ENCODE measurements around the gene FPR3. TPM values are rescaled to one million over a fixed set of nuclear protein-coding genes. Genes with fewer than 3 reads are reported as not detected.

The FPR3 gene
- total and polyA plus RNA-seq, 2 donors (not counting 1 experiment from before 2014, with no cell fraction given) = not detected

DNA sequence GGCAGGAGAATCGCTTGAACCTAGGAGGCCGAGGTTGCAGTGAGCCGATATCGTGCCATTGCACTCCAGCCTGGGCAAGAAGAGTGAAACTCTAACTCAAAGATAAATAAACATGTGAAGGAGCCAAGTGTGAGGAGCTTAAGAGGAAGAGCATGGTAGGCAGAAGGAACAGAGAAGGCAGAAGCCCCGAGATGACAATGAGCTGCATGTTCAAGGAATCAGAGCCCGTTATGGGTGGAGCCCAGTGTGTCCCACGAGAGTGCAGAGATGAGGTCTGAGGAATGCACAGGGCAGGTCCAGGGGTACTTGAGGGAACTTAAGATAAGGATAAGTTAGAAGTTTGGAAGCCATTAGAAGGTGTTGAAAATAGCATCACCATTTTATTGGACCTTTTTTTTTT is 33.3 kb upstream of the FPR3 start:
- Histone ChIP-seq H3K27me3 (ENCODE audit: control insufficient read depth, insufficient read depth, low read length) (no peaks in the 10 kb centered on the region), H3K4me2 (ENCODE audit: extremely low read depth, insufficient read depth, low read length) (no peak overlapping the region), H3K4me1 (ENCODE audit: control insufficient read depth, extremely low read depth, insufficient read depth, low read length) (no peaks in the 10 kb centered on the region), H3K36me3 (ENCODE audit: control insufficient read depth, insufficient read depth, low read length) (no peaks in the 10 kb centered on the region), H3K9ac (ENCODE audit: insufficient read depth, low read length) (no peak overlapping the region), H3K4me3 (replicated peaks in 1 of 4; ENCODE audit: control extremely low read depth in 1 of 4, insufficient read depth in 1 of 4, low read depth in 3 of 4, low read length in 4 of 4) (no peak overlapping the region), H4K20me1 (ENCODE audit: control insufficient read depth, extremely low read depth, insufficient read depth, low read length) (no peaks in the 10 kb centered on the region), H2AFZ (ENCODE audit: low read length) (no peak overlapping the region), H3K9me3 (ENCODE audit: control insufficient read depth, insufficient read depth, low read depth, low read length) (no peaks in the 10 kb centered on the region), H3K27ac (ENCODE audit: insufficient read depth, low read length) (no peak overlapping the region), H3K79me2 (ENCODE audit: control insufficient read depth, insufficient read depth, low read length) (no peaks in the 10 kb centered on the region)
- no peak for DNase-seq (ENCODE audit: low read depth in 2 of 2)
- TF ChIP-seq, protein P1, sequence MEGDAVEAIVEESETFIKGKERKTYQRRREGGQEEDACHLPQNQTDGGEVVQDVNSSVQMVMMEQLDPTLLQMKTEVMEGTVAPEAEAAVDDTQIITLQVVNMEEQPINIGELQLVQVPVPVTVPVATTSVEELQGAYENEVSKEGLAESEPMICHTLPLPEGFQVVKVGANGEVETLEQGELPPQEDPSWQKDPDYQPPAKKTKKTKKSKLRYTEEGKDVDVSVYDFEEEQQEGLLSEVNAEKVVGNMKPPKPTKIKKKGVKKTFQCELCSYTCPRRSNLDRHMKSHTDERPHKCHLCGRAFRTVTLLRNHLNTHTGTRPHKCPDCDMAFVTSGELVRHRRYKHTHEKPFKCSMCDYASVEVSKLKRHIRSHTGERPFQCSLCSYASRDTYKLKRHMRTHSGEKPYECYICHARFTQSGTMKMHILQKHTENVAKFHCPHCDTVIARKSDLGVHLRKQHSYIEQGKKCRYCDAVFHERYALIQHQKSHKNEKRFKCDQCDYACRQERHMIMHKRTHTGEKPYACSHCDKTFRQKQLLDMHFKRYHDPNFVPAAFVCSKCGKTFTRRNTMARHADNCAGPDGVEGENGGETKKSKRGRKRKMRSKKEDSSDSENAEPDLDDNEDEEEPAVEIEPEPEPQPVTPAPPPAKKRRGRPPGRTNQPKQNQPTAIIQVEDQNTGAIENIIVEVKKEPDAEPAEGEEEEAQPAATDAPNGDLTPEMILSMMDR (conservative IDR thresholded peaks at IDR 0.05 in 1 of 2, IDR thresholded peaks at IDR 0.05 in 1 of 2; ENCODE audit: low read depth in 1 of 2, low read length in 2 of 2) = no peak
- no peak for TF ChIP-seq EZH2 (IDR thresholded peaks at IDR 0.05; ENCODE audit: low read length, missing control alignments)

DNA sequence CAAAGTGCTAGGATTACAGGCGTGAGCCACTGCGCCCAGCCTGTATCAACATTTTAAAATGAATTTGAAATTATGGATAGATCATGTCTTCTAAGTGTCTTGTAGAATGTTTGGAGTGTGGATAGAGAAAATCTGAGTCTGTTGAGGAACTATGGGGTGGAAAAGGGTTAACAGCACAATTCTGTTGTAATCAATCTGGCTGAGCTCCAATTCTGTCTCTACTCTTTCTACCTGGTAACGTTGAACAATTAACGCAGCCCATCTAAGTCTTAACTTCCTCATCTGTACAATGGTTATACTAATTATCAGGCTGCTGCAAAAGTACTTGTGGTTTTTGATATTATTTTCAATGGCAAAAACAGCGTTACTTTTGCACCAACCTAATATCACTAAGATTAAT is 29.9 kb upstream of the FPR3 start:
- no peaks in the 10 kb centered on the region for H3K9me3 ChIP-seq (ENCODE audit: control insufficient read depth, insufficient read depth, low read depth, low read length)
- no peaks in the 10 kb centered on the region for H3K79me2 ChIP-seq (ENCODE audit: control insufficient read depth, insufficient read depth, low read length)
- H3K27ac ChIP-seq (ENCODE audit: insufficient read depth, low read length) = no peak overlapping the region
- no peak for TF ChIP-seq EZH2 (IDR thresholded peaks at IDR 0.05; ENCODE audit: low read length, missing control alignments)
- TF ChIP-seq, protein P1 (conservative IDR thresholded peaks at IDR 0.05 in 1 of 2, IDR thresholded peaks at IDR 0.05 in 1 of 2; ENCODE audit: low read depth in 1 of 2, low read length in 2 of 2) = no peak
- DNase-seq (ENCODE audit: low read depth in 2 of 2) = no peak
- H3K4me1 ChIP-seq (ENCODE audit: control insufficient read depth, extremely low read depth, insufficient read depth, low read length) = no peaks in the 10 kb centered on the region
- H2AFZ ChIP-seq (ENCODE audit: low read length) = no peak overlapping the region
- H3K4me3 ChIP-seq (replicated peaks in 1 of 4; ENCODE audit: control extremely low read depth in 1 of 4, insufficient read depth in 1 of 4, low read depth in 3 of 4, low read length in 4 of 4) = no peak overlapping the region
- no peaks in the 10 kb centered on the region for H4K20me1 ChIP-seq (ENCODE audit: control insufficient read depth, extremely low read depth, insufficient read depth, low read length)
- no peak overlapping the region for H3K9ac ChIP-seq (ENCODE audit: insufficient read depth, low read length)
- H3K27me3 ChIP-seq (ENCODE audit: control insufficient read depth, insufficient read depth, low read length) = no peaks in the 10 kb centered on the region
- H3K36me3 ChIP-seq (ENCODE audit: control insufficient read depth, insufficient read depth, low read length) = no peaks in the 10 kb centered on the region
- H3K4me2 ChIP-seq (ENCODE audit: extremely low read depth, insufficient read depth, low read length) = no peak overlapping the region

DNA sequence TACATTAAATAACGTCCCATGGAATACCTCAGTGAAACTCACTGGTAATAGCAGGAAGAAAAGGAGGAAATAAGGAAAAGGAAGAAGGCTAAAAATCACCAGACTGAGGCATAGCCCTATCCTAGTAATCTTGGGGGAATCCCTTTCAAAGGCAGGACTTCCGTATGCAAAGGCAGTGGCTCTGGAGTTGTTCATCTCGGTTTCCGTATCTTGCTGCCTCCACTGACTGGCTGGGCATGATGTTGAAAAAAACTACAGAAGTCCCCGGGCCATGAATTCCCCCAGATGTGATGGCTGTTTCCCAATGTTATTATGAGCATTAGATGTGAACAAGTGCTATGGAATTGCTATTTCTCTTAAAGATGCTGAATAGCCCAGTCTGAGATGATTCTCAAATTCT is 28.5 kb upstream of the FPR3 start:
- Histone ChIP-seq H2AFZ (ENCODE audit: low read length) (no peak overlapping the region), H3K27ac (ENCODE audit: insufficient read depth, low read length) (no peak overlapping the region), H3K79me2 (ENCODE audit: control insufficient read depth, insufficient read depth, low read length) (no peaks in the 10 kb centered on the region), H3K9ac (ENCODE audit: insufficient read depth, low read length) (no peak overlapping the region), H3K4me2 (ENCODE audit: extremely low read depth, insufficient read depth, low read length) (no peak overlapping the region), H3K4me3 (replicated peaks in 1 of 4; ENCODE audit: control extremely low read depth in 1 of 4, insufficient read depth in 1 of 4, low read depth in 3 of 4, low read length in 4 of 4) (no peak overlapping the region), H3K9me3 (ENCODE audit: control insufficient read depth, insufficient read depth, low read depth, low read length) (no peaks in the 10 kb centered on the region), H3K36me3 (ENCODE audit: control insufficient read depth, insufficient read depth, low read length) (no peaks in the 10 kb centered on the region), H4K20me1 (ENCODE audit: control insufficient read depth, extremely low read depth, insufficient read depth, low read length) (no peaks in the 10 kb centered on the region), H3K27me3 (ENCODE audit: control insufficient read depth, insufficient read depth, low read length) (no peaks in the 10 kb centered on the region), H3K4me1 (ENCODE audit: control insufficient read depth, extremely low read depth, insufficient read depth, low read length) (no peaks in the 10 kb centered on the region)
- DNase-seq (ENCODE audit: low read depth in 2 of 2) = no peak
- no peak for TF ChIP-seq EZH2 (IDR thresholded peaks at IDR 0.05; ENCODE audit: low read length, missing control alignments)
- TF ChIP-seq, protein P1 (conservative IDR thresholded peaks at IDR 0.05 in 1 of 2, IDR thresholded peaks at IDR 0.05 in 1 of 2; ENCODE audit: low read depth in 1 of 2, low read length in 2 of 2) = no peak
